ENCODE measurements around the gene UBR3. TPM values are rescaled to one million over a fixed set of nuclear protein-coding genes. Genes with fewer than 3 reads are reported as not detected.

Gene UBR3
- total RNA-seq, 1 experiment from 2014 or later = 21.9 TPM

- Histone ChIP-seq H2BK5ac (ENCODE audit: insufficient read length, low read length) (no peak overlapping the region), H3K27ac (ENCODE audit: insufficient read length, low read depth, low read length) (no peak overlapping the region)
- TF ChIP-seq, protein P1, sequence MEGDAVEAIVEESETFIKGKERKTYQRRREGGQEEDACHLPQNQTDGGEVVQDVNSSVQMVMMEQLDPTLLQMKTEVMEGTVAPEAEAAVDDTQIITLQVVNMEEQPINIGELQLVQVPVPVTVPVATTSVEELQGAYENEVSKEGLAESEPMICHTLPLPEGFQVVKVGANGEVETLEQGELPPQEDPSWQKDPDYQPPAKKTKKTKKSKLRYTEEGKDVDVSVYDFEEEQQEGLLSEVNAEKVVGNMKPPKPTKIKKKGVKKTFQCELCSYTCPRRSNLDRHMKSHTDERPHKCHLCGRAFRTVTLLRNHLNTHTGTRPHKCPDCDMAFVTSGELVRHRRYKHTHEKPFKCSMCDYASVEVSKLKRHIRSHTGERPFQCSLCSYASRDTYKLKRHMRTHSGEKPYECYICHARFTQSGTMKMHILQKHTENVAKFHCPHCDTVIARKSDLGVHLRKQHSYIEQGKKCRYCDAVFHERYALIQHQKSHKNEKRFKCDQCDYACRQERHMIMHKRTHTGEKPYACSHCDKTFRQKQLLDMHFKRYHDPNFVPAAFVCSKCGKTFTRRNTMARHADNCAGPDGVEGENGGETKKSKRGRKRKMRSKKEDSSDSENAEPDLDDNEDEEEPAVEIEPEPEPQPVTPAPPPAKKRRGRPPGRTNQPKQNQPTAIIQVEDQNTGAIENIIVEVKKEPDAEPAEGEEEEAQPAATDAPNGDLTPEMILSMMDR (conservative IDR thresholded peaks at IDR 0.05) = no peak
Measured at GRCh38 chr2:169979025-169979424, 151.8 kb downstream of the UBR3 start.

More at GRCh38 chr2:169979025-169979424, 151.8 kb downstream of the UBR3 start:
- Histone ChIP-seq H3K4me1 (ENCODE audit: insufficient read depth, low read length) (no peaks in the 10 kb centered on the region), H3K79me1 (ENCODE audit: insufficient read depth, low read depth, low read length, poor library complexity, severe bottlenecking) (no peaks in the 10 kb centered on the region), H3K79me2 (ENCODE audit: insufficient read depth, low read length) (0 out of 2 replicates have a peak, but pooled peaks cover 2% of the 10 kb centered on the region), H3K23ac (ENCODE audit: insufficient read length, low read depth, low read length) (no peak overlapping the region), H4K5ac (ENCODE audit: insufficient read length, low read depth, low read length) (no peak overlapping the region), H3K27me3 (ENCODE audit: insufficient read depth, low read length) (no peaks in the 10 kb centered on the region), H2BK120ac (ENCODE audit: low read depth, low read length, poor library complexity, severe bottlenecking) (no peak overlapping the region), H3K4ac (ENCODE audit: low read depth, low read length) (no peak overlapping the region), H3K9ac (ENCODE audit: extremely low read depth, insufficient read length, low read length) (no peak overlapping the region), H2BK15ac (ENCODE audit: low read depth, low read length) (no peak overlapping the region), H3K9me3 (ENCODE audit: control insufficient read depth, low read depth, low read length) (peaks cover 5% of the 10 kb centered on the region), H2AK5ac (ENCODE audit: insufficient read length, low read length) (no peak overlapping the region), H2BK12ac (ENCODE audit: insufficient read length, low read depth, low read length) (no peak overlapping the region), H4K20me1 (ENCODE audit: control insufficient read depth, insufficient read depth, insufficient read length) (no peaks in the 10 kb centered on the region), H3T11ph (ENCODE audit: low read length) (no peak overlapping the region), H3K18ac (ENCODE audit: insufficient read length, low read depth, low read length) (no peak overlapping the region), H2AFZ (ENCODE audit: low read length) (no peak overlapping the region), H4K8ac (replicated peaks; ENCODE audit: insufficient read length, low read depth, low read length) (no peak overlapping the region), H3K56ac (ENCODE audit: insufficient read length, low read depth, low read length) (no peak overlapping the region), H3K23me2 (ENCODE audit: insufficient read length, low read depth, low read length, poor library complexity, severe bottlenecking) (no peaks in the 10 kb centered on the region), H4K91ac (ENCODE audit: insufficient read length, low read depth, low read length) (no peak overlapping the region), H2BK20ac (ENCODE audit: low read depth, low read length, poor library complexity, severe bottlenecking) (no peak overlapping the region), H3K4me2 (ENCODE audit: insufficient read depth, insufficient read length, low read length) (no peak overlapping the region), H3K14ac (ENCODE audit: insufficient read depth, low read length) (no peak overlapping the region)
- Mint-ChIP-seq H3K27me3 (ENCODE audit: low read depth) (no peaks in the 10 kb centered on the region), H3K4me3 (no peak overlapping the region), H3K36me3 (ENCODE audit: insufficient read depth in 1 of 3, low read depth in 3 of 3) (peaks cover 25 to 41% (median 37%) of the 10 kb centered on the region in 3 experiments), H3K9me3 (peaks cover 17 to 23% of the 10 kb centered on the region in 2 experiments), H3K4me1 (peaks cover 6 to 7% of the 10 kb centered on the region in 2 experiments), H3K27ac (no peak overlapping the region)
- no peak for DNase-seq
- no CpG with 5 or more reads among the region's 2 CpGs for WGBS (ENCODE audit: extremely low coverage, insufficient read length, low lambda C conversion rate)

Measured in H9 (cell line).